Measurements from ENCODE around the gene FBXL17. TPM values are rescaled to one million over a fixed set of nuclear protein-coding genes. Genes with fewer than 3 reads are reported as not detected.

The FBXL17 gene
- total and polyA plus RNA-seq, 2 of the 4 experiments (the other 2 are of a cell fraction) = 3.9 to 8.1 TPM

DNA sequence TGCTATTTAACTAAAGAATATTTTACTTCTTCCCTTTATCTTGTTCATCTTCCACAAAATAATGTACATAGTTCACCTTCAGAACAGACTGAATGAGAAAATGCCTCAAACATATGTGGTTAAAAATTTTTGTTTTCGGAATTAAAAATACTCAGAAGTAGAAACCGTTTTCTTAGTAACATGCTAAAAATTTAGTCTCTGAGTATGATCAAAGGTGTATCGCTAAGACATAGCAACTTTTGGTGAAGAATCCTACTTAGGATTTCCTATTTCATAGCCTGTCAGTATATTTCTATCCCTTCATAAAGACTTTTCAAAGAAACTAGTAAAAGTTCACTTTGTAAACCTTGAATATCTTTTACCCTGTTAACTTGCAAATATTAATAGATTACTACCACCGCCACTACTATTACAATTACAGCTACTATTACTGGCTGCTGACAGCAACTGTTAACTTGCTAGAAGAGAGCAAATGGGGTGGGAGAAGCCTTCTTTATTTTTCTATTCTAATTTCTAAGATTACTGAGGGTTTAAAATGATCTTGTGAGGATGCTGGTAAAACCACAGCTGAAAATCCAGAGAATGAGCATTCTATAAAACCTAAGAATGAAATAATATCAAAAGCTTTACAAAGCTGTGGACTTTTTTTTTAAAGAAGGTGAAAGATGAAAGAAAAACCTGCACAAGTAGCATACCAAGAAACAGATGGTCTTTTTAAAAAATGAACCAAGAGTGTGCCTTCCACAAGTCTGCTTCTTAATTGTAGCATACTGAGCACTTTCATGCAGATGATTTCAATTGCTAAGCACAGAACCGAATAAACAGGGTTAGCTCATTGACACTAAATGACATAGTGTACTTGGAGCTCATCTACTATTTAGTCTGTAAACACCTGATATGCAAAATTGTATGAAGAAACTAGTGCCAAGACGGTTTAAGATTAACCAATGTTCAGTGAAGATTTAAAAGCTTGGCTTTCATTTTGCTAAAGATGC lies 464.9 kb downstream of the FBXL17 start:
- H3K4me1 ChIP-seq (ENCODE audit: control insufficient read depth, insufficient read depth, low read length) = peaks cover 3% of the 10 kb centered on the region
- no peak overlapping the region for H2AK5ac ChIP-seq (ENCODE audit: low read depth, low read length)
- H3K9me1 ChIP-seq (ENCODE audit: insufficient read depth, low read length) = no peaks in the 10 kb centered on the region
- H3K56ac ChIP-seq (ENCODE audit: extremely low read depth, insufficient read depth, low read length) = no peak overlapping the region
- H3K27ac ChIP-seq (ENCODE audit: insufficient read depth, low read length) = no peak overlapping the region
- H2AK9ac ChIP-seq (replicated peaks; ENCODE audit: low read depth, low read length, poor library complexity) = no peak overlapping the region
- H3K36me3 ChIP-seq (ENCODE audit: control insufficient read depth, insufficient read depth, low read length) = no peaks in the 10 kb centered on the region
- TF ChIP-seq BHLHE40 (IDR thresholded peaks at IDR 0.05; ENCODE audit: low read depth, low read length) = no peak
- TF ChIP-seq MXI1 (IDR thresholded peaks at IDR 0.05; ENCODE audit: borderline replicate concordance, low read depth, low read length) = no peak
- no peak for TF ChIP-seq MAFK (IDR thresholded peaks at IDR 0.05; ENCODE audit: low read depth, low read length)
- no peak for TF ChIP-seq RFX5 (IDR thresholded peaks at IDR 0.05; ENCODE audit: low read depth, low read length)
- no peak for TF ChIP-seq POLR2A (IDR thresholded peaks at IDR 0.05; ENCODE audit: low read depth, low read length)
- no peak for TF ChIP-seq RAD21 (IDR thresholded peaks at IDR 0.05; ENCODE audit: low read length)
- no peak for TF ChIP-seq ELK1 (IDR thresholded peaks at IDR 0.05; ENCODE audit: borderline replicate concordance, low read depth, low read length)
- TF ChIP-seq NFE2L2 (IDR thresholded peaks at IDR 0.05; ENCODE audit: low read depth, low read length) = no peak
- no peak for TF ChIP-seq FOS (IDR thresholded peaks at IDR 0.05; ENCODE audit: low read depth, low read length)
- no peak for TF ChIP-seq CEBPB (IDR thresholded peaks at IDR 0.05; ENCODE audit: low read depth, low read length)
- TF ChIP-seq CTCF (conservative IDR thresholded peaks at IDR 0.05; ENCODE audit: low read depth, low read length) = no peak
- H2BK20ac ChIP-seq (ENCODE audit: low read depth, low read length) = no peak overlapping the region
- H4K20me1 ChIP-seq (ENCODE audit: insufficient read depth, low read length) = no peaks in the 10 kb centered on the region
- ATAC-seq (ENCODE audit: low read depth) (no peak), DNase-seq (no peak)
- H3K79me1 ChIP-seq (ENCODE audit: low read depth in 1 of 2, low read length in 2 of 2) = no peaks in the 10 kb centered on the region
- no peak overlapping the region for H3K4ac ChIP-seq (ENCODE audit: low read depth, low read length)
- H2BK120ac ChIP-seq (ENCODE audit: low read depth, low read length) = no peak overlapping the region
- H3K4me2 ChIP-seq (ENCODE audit: low read depth, low read length) = no peak overlapping the region
- POLR2A ChIA-PET (ENCODE audit: unreplicated experiment) = no interaction called here
- CTCF ChIA-PET = no interaction called here
- in situ Hi-C loops (cut with MboI; ENCODE audit: low sequenced_read_pairs) (no loop called here), dilution Hi-C loops (cut with HindIII; ENCODE audit: low sequenced_read_pairs, unreplicated experiment) (no loop called here), intact Hi-C loops (cut with micrococcal nuclease) (no loop called here)
- H2AFZ ChIP-seq (replicated peaks; ENCODE audit: low read length, poor library complexity) = no peak overlapping the region
- H3K4me3 ChIP-seq (ENCODE audit: insufficient read depth, low read depth, low read length) = no peak overlapping the region
- H4K5ac ChIP-seq (ENCODE audit: low read depth, low read length) = no peak overlapping the region
- H2BK5ac ChIP-seq (ENCODE audit: low read depth, low read length, poor library complexity, severe bottlenecking) = no peak overlapping the region
- H3K23ac ChIP-seq (ENCODE audit: low read depth, low read length) = no peak overlapping the region
- BruUV-seq (replicated peaks) = no TSS peak
- no peak overlapping the region for H4K8ac ChIP-seq (ENCODE audit: low read depth in 2 of 2, low read length in 2 of 2)
- H2BK15ac ChIP-seq (ENCODE audit: low read depth, low read length) = no peak overlapping the region
- no peak overlapping the region for H3K14ac ChIP-seq (replicated peaks; ENCODE audit: low read depth, low read length)
- no peaks in the 10 kb centered on the region for H3K27me3 ChIP-seq (ENCODE audit: control insufficient read depth, insufficient read depth, low read length)
- H3K18ac ChIP-seq (ENCODE audit: low read depth, low read length) = no peak overlapping the region
- no peak overlapping the region for H3K9ac ChIP-seq (ENCODE audit: low read depth, low read length)
- no peak overlapping the region for H4K91ac ChIP-seq (ENCODE audit: insufficient read depth, low read depth, low read length)
- H3K9me3 ChIP-seq (ENCODE audit: control insufficient read depth, insufficient read depth, low read length) = no peaks in the 10 kb centered on the region
- WGBS, 2 experiments (ENCODE audit: extremely low coverage in 2 of 2, insufficient read length in 1 of 2) = no CpG with 5 or more reads among the region's 6 CpGs

Measured in IMR-90 (cell line).